Right atrium auricular region (tissue), 2 donors: ENCODE data around the gene TMEM108. TPM values are rescaled to one million over a fixed set of nuclear protein-coding genes. Genes with fewer than 3 reads are reported as not detected.

Source experiments
- DNase-seq: peaks from one replicate; pipeline ENCODE4 v3.0.0-alpha.2; 2019; ENCODE audit warnings: low spot score
- H3K27ac ChIP-seq, 2 donors: fragments of 200-600 bp; sonication (generic); 1 replicate in 1 of 2; 2 replicates in 1 of 2; pipeline ENCODE4 v1.5.1; 2016 to 2019
- H3K27me3 ChIP-seq, 2 donors: fragments of 200-600 bp; sonication (generic); one replicate each; pipeline versions ENCODE4 v1.5.1 to v1.6.0; 2017 to 2019
- H3K36me3 ChIP-seq: fragments of 200-600 bp; sonication (generic); one replicate; pipeline ENCODE4 v1.5.1; 2016
- H3K4me1 ChIP-seq, 2 donors: fragments of 200-600 bp; sonication (generic); one replicate each; pipeline versions ENCODE4 v1.5.1 to v1.6.0; 2017 to 2019
- H3K4me3 ChIP-seq, 2 donors: fragments of 200-600 bp; sonication (generic); 1 replicate in 1 of 2; 2 replicates in 1 of 2; pipeline ENCODE4 v1.5.1; 2017 to 2019; ENCODE audit warnings: mild to moderate bottlenecking in 1 of 2, moderate library complexity in 1 of 2
- H3K9me3 ChIP-seq, 2 donors: fragments of 200-600 bp; sonication (generic); one replicate each; pipeline ENCODE4 v1.5.1; 2019
- total RNA-seq, 2 donors: library from RNA; depleted of rRNA; stranded (reverse); fragments of >200 nt; gene quantifications; one replicate each; pipeline ENCODE4 v1.1.0, GENCODE V29; 2016
- TF ChIP-seq, protein P1 (sequence below), 2 donors: fragments of 200-600 bp; sonication (generic); IDR thresholded peaks; one replicate each; pipeline ENCODE4 v1.5.1; 2019; ENCODE audit warnings: antibody characterized with exemption in 2 of 2

Gene TMEM108
- total RNA-seq, 2 donors from 2014 or later = 5.1 to 5.3 TPM

DNA sequence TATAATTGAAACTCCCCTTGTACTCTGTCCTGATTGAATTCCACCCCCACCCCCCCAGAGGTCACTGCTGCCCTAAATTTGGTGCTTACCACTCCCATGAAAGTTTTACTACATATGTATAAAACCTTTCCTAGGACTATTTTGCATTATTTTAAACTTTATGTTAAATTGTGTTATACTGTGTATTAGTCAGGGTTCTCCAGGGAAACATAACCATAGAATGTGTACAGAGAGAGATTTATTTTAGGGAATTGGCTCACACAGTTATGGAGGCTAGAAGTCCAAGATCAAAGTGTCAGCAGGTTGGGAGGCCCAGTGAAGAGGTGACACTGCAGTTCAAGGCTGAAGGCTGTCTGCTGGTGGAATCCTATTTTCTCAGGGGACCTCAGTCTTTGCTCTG lies 390.9 kb downstream of the TMEM108 start:
- H3K4me1 ChIP-seq = no peaks in the 10 kb centered on the region
- no peak overlapping the region for H3K4me3 ChIP-seq
- TF ChIP-seq, protein P1, sequence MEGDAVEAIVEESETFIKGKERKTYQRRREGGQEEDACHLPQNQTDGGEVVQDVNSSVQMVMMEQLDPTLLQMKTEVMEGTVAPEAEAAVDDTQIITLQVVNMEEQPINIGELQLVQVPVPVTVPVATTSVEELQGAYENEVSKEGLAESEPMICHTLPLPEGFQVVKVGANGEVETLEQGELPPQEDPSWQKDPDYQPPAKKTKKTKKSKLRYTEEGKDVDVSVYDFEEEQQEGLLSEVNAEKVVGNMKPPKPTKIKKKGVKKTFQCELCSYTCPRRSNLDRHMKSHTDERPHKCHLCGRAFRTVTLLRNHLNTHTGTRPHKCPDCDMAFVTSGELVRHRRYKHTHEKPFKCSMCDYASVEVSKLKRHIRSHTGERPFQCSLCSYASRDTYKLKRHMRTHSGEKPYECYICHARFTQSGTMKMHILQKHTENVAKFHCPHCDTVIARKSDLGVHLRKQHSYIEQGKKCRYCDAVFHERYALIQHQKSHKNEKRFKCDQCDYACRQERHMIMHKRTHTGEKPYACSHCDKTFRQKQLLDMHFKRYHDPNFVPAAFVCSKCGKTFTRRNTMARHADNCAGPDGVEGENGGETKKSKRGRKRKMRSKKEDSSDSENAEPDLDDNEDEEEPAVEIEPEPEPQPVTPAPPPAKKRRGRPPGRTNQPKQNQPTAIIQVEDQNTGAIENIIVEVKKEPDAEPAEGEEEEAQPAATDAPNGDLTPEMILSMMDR (IDR thresholded peaks at IDR 0.05) = no peak
- no peaks in the 10 kb centered on the region for H3K36me3 ChIP-seq
- DNase-seq = no peak
- H3K27ac ChIP-seq = no peak overlapping the region
- no peaks in the 10 kb centered on the region for H3K9me3 ChIP-seq
- no peaks in the 10 kb centered on the region for H3K27me3 ChIP-seq

GRCh38 chr3:133439563-133439962 lies 401.4 kb downstream of the TMEM108 start:
- no peak for DNase-seq
- no peak overlapping the region for H3K4me3 ChIP-seq
- no peak overlapping the region for H3K27ac ChIP-seq
- no peaks in the 10 kb centered on the region for H3K4me1 ChIP-seq
- TF ChIP-seq, protein P1 (IDR thresholded peaks at IDR 0.05) = no peak
- H3K27me3 ChIP-seq = no peaks in the 10 kb centered on the region
- no peaks in the 10 kb centered on the region for H3K36me3 ChIP-seq
- no peaks in the 10 kb centered on the region for H3K9me3 ChIP-seq

DNA sequence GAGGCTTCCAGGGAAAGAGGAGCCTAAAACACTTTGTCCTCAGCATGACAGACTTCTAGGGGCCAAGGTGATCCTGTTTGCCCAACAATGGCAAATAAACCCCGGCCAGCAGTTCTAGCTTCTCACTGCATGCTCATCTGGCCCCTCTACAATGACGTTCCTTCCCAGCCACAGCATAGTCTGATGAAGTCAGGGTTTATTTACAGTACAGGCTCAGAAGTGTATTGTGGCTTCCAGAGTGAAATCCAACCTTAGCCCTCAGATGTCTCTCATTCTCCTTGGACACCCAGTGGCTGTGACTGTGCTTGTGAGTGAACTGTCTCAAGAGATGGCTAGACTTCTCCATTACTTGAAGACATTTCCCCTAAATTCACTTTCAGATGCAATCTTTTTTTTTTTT lies 402.5 kb downstream of the TMEM108 start:
- DNase-seq = no peak
- Histone ChIP-seq H3K36me3 (no peaks in the 10 kb centered on the region), H3K27ac (no peak overlapping the region), H3K4me1 (no peaks in the 10 kb centered on the region), H3K9me3 (no peaks in the 10 kb centered on the region), H3K4me3 (no peak overlapping the region), H3K27me3 (no peaks in the 10 kb centered on the region)
- TF ChIP-seq, protein P1 (IDR thresholded peaks at IDR 0.05) = no peak

GRCh38 chr3:133441867-133442270 lies 403.7 kb downstream of the TMEM108 start:
- H3K4me3 ChIP-seq = no peak overlapping the region
- TF ChIP-seq, protein P1 (IDR thresholded peaks at IDR 0.05) = no peak
- no peaks in the 10 kb centered on the region for H3K27me3 ChIP-seq
- H3K36me3 ChIP-seq = no peaks in the 10 kb centered on the region
- no peaks in the 10 kb centered on the region for H3K4me1 ChIP-seq
- no peaks in the 10 kb centered on the region for H3K9me3 ChIP-seq
- no peak overlapping the region for H3K27ac ChIP-seq
- DNase-seq = no peak

GRCh38 chr3:133442518-133442917 lies 404.3 kb downstream of the TMEM108 start:
- no peaks in the 10 kb centered on the region for H3K9me3 ChIP-seq
- no peak overlapping the region for H3K27ac ChIP-seq
- no peak overlapping the region for H3K4me3 ChIP-seq
- no peaks in the 10 kb centered on the region for H3K4me1 ChIP-seq
- H3K36me3 ChIP-seq = no peaks in the 10 kb centered on the region
- TF ChIP-seq, protein P1 (IDR thresholded peaks at IDR 0.05) = no peak
- no peaks in the 10 kb centered on the region for H3K27me3 ChIP-seq
- DNase-seq = no peak

- no peak overlapping the region for H3K4me3 ChIP-seq
- no peak for DNase-seq
These were observed 405.6 kb downstream of the TMEM108 start for GRCh38 chr3:133443649-133444422.

More at GRCh38 chr3:133443649-133444422, 405.6 kb downstream of the TMEM108 start:
- Histone ChIP-seq H3K4me1 (no peaks in the 10 kb centered on the region), H3K27ac (no peak overlapping the region), H3K9me3 (no peaks in the 10 kb centered on the region), H3K36me3 (no peaks in the 10 kb centered on the region), H3K27me3 (no peaks in the 10 kb centered on the region)
- TF ChIP-seq, protein P1 (IDR thresholded peaks at IDR 0.05) = no peak
